Measurements from ENCODE around the gene ORMDL3.

DNA sequence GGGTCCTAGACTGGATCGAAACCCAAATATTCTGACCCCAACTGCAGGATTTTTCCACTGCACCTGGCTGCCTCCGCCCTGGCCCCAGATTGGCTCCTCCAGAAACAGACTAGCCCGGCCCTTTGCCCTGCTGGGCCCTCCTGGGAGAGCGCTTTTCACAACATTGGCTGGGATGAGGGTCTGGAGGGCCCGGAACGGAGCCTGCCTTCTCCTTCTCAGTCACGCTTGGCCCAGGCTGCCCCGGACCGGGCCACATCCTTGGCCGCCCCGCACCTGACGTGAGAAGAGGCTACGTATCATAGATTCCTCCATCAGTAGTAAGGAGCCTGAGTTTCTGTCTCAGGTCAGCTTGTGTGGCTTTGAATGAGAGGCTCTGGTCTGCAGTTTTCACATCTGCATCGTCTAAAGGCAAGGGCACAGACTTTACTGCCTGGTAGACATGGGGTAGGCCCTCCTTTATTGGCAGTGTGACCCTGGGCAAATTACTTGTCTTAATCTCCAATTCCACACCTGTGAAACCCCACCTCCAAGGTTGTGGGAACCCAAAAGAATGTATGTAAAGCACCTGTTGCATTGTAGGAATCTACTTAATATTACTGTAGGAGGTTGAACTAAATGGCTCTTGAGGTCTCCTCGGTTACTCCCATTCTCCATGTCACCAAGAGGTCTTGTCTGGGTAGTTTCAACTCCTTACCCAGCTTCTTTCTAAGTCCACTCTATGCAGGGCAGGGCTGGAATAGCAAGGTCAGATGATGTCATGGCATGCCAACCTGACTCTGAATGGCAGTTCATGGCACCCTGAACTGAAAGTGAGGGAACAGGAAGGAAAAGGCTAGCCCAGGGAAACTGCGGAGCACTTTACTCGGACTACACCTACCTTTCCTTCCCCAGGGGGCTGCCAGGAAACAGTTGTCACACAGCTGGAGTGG lies 792 bp upstream of the ORMDL3 start:
- TF ChIP-seq, protein P1, sequence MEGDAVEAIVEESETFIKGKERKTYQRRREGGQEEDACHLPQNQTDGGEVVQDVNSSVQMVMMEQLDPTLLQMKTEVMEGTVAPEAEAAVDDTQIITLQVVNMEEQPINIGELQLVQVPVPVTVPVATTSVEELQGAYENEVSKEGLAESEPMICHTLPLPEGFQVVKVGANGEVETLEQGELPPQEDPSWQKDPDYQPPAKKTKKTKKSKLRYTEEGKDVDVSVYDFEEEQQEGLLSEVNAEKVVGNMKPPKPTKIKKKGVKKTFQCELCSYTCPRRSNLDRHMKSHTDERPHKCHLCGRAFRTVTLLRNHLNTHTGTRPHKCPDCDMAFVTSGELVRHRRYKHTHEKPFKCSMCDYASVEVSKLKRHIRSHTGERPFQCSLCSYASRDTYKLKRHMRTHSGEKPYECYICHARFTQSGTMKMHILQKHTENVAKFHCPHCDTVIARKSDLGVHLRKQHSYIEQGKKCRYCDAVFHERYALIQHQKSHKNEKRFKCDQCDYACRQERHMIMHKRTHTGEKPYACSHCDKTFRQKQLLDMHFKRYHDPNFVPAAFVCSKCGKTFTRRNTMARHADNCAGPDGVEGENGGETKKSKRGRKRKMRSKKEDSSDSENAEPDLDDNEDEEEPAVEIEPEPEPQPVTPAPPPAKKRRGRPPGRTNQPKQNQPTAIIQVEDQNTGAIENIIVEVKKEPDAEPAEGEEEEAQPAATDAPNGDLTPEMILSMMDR (IDR thresholded peaks at IDR 0.05 in 4 of 5, conservative IDR thresholded peaks at IDR 0.05 in 1 of 5) = no peak
- peak in 1 of 2 donors; percentile 8 for TF ChIP-seq POLR2A (IDR thresholded peaks at IDR 0.05)

All from gastrocnemius medialis (tissue), 4 donors.